WERI-Rb-1 (cell line): Measurements from ENCODE around the gene PIEZO2.
"Not testable (repeated sequence)": the region's sequence is repeated elsewhere in the genome, so short reads cannot be mapped to it uniquely, and the experiment has no call there.

Experiments used
- DNase-seq: peaks from one replicate; pipeline ENCODE4 v3.0.0-alpha.2; 2020
- H3K27ac ChIP-seq: fragments of 250-450 bp; sonication (Bioruptor Pico); 2 replicates; pipeline ENCODE4 v1.5.1; 2020; ENCODE audit warnings: mild to moderate bottlenecking, moderate library complexity
- H3K27me3 ChIP-seq: fragments of 250-450 bp; sonication (Bioruptor Pico); 2 replicates; pipeline ENCODE4 v1.5.1; 2021; ENCODE audit warnings: mild to moderate bottlenecking, low read depth, moderate library complexity; ENCODE audit not compliant: insufficient read depth, severe bottlenecking
- H3K36me3 ChIP-seq: fragments of 250-450 bp; sonication (Bioruptor Pico); 2 replicates; pipeline ENCODE4 v1.5.1; 2020; ENCODE audit warnings: mild to moderate bottlenecking, moderate library complexity
- H3K4me3 ChIP-seq: 2 replicates; pipeline ENCODE4 v1.5.1; 2011; ENCODE audit warnings: low read depth, mild to moderate bottlenecking, control low read depth, low read length
- H3K9me3 ChIP-seq: fragments of 250-450 bp; sonication (Bioruptor Pico); 2 replicates; pipeline ENCODE4 v1.5.1; 2021; ENCODE audit warnings: mild to moderate bottlenecking, moderate library complexity; ENCODE audit not compliant: severe bottlenecking
- TF ChIP-seq, protein P1 (sequence below): IDR thresholded peaks from 2 replicates; pipeline ENCODE4 v1.5.1; 2011; ENCODE audit warnings: low read depth, mild to moderate bottlenecking, control low read depth, inconsistent platforms, low read length

Gene PIEZO2

DNA sequence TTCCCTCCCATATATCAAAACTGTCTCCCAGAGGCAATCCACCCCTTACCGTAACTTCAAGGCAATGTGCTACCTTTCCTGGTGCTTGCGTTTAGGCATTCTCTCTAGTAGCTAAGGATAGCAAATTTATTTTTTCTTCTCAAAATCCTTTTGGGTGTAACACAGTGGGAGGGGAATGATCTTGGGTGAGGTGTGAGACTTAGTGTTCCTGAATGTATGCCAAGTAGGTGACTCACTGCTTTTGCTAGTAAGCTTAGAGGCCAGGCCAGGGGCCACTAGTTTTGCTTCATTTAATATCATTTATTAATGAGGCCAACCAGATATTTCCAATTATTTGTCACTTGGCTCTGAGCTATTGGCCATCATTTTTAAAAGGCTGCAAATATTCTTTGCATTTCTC, 488.1 kb downstream of the PIEZO2 start:
- no peak for DNase-seq
- Histone ChIP-seq H3K27me3 (peaks cover 24% of the 10 kb centered on the region), H3K27ac (no peak overlapping the region), H3K9me3 (no peaks in the 10 kb centered on the region), H3K4me3 (no peak overlapping the region), H3K36me3 (no peaks in the 10 kb centered on the region)
- TF ChIP-seq, protein P1, sequence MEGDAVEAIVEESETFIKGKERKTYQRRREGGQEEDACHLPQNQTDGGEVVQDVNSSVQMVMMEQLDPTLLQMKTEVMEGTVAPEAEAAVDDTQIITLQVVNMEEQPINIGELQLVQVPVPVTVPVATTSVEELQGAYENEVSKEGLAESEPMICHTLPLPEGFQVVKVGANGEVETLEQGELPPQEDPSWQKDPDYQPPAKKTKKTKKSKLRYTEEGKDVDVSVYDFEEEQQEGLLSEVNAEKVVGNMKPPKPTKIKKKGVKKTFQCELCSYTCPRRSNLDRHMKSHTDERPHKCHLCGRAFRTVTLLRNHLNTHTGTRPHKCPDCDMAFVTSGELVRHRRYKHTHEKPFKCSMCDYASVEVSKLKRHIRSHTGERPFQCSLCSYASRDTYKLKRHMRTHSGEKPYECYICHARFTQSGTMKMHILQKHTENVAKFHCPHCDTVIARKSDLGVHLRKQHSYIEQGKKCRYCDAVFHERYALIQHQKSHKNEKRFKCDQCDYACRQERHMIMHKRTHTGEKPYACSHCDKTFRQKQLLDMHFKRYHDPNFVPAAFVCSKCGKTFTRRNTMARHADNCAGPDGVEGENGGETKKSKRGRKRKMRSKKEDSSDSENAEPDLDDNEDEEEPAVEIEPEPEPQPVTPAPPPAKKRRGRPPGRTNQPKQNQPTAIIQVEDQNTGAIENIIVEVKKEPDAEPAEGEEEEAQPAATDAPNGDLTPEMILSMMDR = no peak

- Histone ChIP-seq H3K36me3 (no peaks in the 10 kb centered on the region), H3K4me3 (no peak overlapping the region), H3K9me3 (no peaks in the 10 kb centered on the region), H3K27ac (no peak overlapping the region), H3K27me3 (peaks cover 22% of the 10 kb centered on the region)
- no peak for DNase-seq
- TF ChIP-seq, protein P1 = no peak
Observed at GRCh38 chr18:10660179-10660884, 489.0 kb downstream of the PIEZO2 start.

DNA sequence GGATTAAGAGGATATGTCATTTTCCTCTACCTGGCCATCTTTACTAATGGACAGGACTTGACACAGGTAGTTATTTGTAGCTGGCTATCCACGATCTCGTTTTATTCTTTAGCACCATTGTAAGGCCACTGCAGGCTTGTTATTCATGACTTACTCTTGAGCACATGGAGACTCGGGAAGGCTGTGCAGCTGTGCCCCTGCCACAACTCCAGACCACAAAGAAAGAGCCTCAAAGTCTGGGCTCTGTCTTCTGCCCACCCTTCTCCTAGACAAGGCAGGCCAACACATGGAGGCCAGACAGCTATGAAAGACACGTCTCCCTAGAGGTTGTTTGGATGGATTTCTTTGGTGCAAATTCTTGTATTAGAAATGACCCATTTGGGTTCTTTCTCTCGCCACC, 489.8 kb downstream of the PIEZO2 start:
- no peak for DNase-seq
- Histone ChIP-seq H3K4me3 (no peak overlapping the region), H3K27me3 (peaks cover 22% of the 10 kb centered on the region), H3K36me3 (no peaks in the 10 kb centered on the region), H3K27ac (no peak overlapping the region), H3K9me3 (no peaks in the 10 kb centered on the region)
- TF ChIP-seq, protein P1 = no peak

GRCh38 chr18:10659000-10659399, 490.4 kb downstream of the PIEZO2 start:
- Histone ChIP-seq H3K36me3 (no peaks in the 10 kb centered on the region), H3K4me3 (no peak overlapping the region), H3K27ac (no peak overlapping the region), H3K9me3 (no peaks in the 10 kb centered on the region), H3K27me3 (peaks cover 22% of the 10 kb centered on the region)
- TF ChIP-seq, protein P1 = no peak
- no peak for DNase-seq

DNA sequence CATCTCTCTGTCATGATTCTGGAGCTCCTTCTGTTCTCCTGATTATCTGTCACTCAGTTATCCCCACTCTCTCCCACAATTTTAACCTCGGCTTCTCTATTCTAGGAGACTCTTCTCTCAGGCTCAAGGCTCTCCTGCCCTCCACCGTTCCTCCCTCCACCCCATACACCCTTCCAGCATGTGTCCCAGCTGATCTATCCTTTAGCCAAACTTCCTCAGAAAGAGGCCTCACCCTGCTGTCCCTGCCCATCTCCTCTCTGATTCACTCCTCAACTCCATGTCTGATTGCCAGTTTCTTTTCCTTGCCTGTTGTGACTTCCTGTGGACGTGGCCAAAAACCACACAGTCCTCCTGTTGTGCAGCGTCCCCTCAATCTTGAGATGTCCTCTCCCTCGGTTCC, 505.4 kb downstream of the PIEZO2 start:
- not testable (repeated sequence) for H3K27me3 ChIP-seq, H3K27ac ChIP-seq, H3K4me3 ChIP-seq, H3K36me3 ChIP-seq, H3K9me3 ChIP-seq, DNase-seq

DNA sequence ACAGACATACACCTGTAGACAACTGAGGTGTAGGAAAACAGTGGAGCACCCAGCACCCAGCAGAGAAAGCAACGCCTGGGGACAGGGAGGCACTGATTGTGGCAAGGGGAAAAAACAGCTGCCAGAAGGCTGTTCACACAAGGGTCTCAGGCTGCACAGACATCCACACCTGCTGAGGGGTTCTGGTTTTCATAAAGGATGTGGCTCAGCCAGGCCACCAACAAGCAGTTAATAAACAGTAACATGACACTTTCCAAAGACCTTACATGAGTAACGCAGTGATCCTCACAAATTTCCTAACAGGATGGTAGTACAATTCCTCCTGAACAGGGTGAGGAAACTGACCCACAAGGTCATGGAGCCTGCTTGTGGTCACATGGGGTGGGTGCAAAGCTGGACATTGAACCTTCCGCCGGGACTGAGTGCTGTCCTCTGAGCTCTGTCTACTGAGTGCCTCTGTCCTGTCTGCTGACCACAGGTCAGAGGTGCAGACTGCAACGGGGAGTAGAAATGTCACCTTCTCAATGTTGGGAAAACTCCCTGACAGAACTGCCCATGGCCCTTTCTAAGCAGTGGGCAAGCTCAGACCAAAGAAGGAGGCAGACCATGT, 506.3 kb downstream of the PIEZO2 start:
- H3K27ac ChIP-seq, H3K9me3 ChIP-seq, H3K4me3 ChIP-seq, DNase-seq, H3K27me3 ChIP-seq, H3K36me3 ChIP-seq: not testable (repeated sequence)

DNA sequence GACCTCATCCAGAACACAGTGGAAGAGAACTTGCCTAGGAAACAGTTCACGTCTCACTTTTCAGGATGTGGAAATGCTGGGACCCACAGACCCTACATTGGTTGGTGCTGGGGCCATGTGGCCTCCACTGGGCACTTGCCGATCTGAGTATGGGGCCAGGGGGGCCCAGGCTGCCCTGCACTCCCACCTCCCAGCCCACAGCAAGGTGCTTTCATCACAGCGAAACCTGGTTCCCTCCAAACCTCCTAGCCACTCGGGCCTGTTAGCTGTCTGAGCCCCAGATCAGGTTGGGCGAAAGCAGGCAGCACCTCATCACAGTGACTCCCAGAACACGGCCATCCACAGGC, 510.9 kb downstream of the PIEZO2 start:
- not testable (repeated sequence) for H3K36me3 ChIP-seq, H3K27me3 ChIP-seq, H3K9me3 ChIP-seq, H3K27ac ChIP-seq, DNase-seq, H3K4me3 ChIP-seq

DNA sequence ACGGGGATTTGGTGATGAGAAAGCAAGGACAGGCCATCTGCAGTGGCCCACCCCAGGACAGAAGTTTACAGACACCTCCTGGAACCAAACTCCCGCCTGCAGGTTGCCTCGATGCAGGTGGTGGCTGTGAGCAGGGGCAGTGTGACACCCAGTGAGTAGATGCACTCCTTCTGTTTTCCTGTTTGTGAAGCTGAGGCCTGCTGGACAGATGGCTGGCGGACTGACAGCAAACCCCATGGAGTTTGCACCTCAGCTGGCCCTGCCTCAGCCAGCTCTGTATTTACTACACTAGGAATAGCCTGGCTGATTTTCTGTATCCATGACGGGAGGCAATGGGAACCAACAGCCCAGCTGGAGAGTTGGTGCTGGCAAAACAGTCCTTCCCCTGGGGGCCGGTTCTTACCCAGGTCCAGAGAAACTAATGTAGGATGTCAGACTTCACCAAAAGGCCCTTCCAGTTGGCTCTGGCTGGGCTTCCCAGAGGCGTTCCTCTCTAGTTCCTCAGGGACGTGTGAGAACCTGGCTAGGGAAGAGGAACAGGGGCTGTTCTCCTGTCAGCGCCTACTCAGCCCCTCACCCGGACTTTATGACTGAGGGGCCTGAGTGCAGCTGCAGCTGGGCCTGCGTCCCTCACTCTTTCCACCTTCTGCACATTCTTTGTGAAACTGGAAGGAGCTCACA, 511.4 kb downstream of the PIEZO2 start:
- H3K27me3 ChIP-seq, H3K4me3 ChIP-seq, H3K27ac ChIP-seq, H3K36me3 ChIP-seq, H3K9me3 ChIP-seq, DNase-seq: not testable (repeated sequence)

GRCh38 chr18:10629076-10629475, 520.3 kb downstream of the PIEZO2 start:
- not testable (repeated sequence) for H3K36me3 ChIP-seq, H3K4me3 ChIP-seq, H3K27ac ChIP-seq, H3K27me3 ChIP-seq, DNase-seq, H3K9me3 ChIP-seq

DNA sequence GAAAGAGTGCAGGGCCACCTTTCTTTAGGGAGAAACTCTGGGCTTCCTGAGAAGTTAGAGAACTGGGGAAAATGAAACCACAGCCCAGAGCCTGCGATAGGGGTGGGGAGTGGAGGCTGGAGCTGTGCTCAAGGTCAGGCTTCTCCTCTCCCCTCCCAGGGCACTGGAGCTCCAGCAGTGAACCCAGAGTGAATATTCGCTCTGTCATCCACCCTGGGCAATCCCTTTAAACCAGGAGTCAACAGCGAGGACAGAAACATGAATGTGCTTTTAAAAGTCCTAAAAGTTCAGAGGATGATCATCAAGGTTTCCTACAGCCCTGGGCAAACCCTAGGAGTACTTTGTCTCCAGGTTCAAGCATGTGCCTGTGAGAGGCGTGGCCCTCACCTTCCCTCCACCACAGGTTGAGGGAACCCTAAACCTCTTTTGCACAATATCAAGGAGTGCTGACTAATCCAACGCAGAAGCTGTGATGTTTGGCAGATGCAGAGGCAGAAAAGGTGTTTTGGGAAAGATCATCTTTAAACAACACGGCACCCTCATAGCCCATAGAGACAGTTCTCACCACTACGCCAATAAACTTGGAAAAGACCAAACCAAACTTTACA, 522.7 kb downstream of the PIEZO2 start:
- H3K36me3 ChIP-seq, H3K4me3 ChIP-seq, H3K27ac ChIP-seq, H3K9me3 ChIP-seq, H3K27me3 ChIP-seq, DNase-seq: not testable (repeated sequence)
